ENCODE results near the gene SMAD9. TPM values are rescaled to one million over a fixed set of nuclear protein-coding genes. Genes with fewer than 3 reads are reported as not detected.

The SMAD9 gene
- total RNA-seq, 1 donor from 2014 or later = 4.2 TPM

DNA sequence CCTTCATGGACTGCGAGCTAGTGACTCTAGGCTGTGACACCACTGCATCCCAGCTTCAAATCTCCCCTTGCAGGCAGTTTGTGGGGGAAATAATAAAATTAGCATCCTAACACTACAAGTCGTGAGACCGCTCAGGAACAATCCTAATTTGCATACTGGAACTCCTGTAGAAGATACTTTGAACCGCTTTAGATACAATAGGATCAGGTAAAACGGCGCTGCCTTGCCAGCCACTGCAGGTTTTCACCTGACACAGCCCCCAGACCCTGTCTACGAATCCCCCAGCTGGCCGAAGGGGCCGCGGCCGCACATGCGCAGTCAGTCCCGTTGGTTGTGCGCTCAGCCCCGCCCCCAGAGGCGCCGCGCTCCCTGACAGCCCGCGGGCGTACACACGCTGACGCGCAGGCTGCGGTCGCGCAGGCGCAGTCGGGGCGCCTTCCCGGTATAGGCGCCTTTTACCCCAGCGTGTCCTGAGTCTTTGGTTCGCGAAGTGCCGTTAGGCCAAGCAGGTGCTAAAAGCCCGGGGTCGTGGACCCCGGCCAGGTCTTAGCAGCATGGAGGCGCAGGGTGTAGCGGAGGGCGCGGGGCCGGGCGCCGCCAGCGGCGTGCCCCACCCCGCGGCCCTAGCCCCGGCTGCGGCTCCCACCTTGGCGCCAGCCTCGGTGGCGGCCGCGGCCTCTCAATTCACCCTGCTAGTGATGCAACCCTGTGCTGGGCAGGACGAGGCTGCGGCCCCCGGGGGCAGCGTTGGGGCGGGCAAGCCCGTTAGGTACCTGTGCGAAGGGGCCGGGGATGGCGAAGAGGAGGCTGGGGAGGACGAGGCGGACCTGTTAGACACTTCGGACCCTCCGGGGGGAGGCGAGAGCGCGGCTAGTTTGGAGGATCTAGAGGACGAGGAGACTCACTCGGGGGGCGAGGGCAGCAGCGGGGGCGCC lies 101.0 kb downstream of the SMAD9 start, which contains the start of gene RFXAP:
Gene RFXAP, plus strand, starts transcription at position 419 of the 935 bp plus-strand sequence. Its CDS starts 136 bp downstream, at position 555.
- intact Hi-C loops (cut with micrococcal nuclease) = no loop called here
- H3K4me3 ChIP-seq = peak within 1 kb of the TSS; percentile 93
- H3K27ac ChIP-seq (replicated peaks) = peak within 1 kb of the TSS; percentile 84
- TF ChIP-seq, protein P1, sequence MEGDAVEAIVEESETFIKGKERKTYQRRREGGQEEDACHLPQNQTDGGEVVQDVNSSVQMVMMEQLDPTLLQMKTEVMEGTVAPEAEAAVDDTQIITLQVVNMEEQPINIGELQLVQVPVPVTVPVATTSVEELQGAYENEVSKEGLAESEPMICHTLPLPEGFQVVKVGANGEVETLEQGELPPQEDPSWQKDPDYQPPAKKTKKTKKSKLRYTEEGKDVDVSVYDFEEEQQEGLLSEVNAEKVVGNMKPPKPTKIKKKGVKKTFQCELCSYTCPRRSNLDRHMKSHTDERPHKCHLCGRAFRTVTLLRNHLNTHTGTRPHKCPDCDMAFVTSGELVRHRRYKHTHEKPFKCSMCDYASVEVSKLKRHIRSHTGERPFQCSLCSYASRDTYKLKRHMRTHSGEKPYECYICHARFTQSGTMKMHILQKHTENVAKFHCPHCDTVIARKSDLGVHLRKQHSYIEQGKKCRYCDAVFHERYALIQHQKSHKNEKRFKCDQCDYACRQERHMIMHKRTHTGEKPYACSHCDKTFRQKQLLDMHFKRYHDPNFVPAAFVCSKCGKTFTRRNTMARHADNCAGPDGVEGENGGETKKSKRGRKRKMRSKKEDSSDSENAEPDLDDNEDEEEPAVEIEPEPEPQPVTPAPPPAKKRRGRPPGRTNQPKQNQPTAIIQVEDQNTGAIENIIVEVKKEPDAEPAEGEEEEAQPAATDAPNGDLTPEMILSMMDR (IDR thresholded peaks at IDR 0.05; ENCODE audit: borderline replicate concordance) = peak; percentile 34
- H3K36me3 ChIP-seq = no peaks in the 10 kb centered on the region
- peak; percentile 90 for DNase-seq
- no peaks in the 10 kb centered on the region for H3K9me3 ChIP-seq (replicated peaks)
- peaks cover 53% of the 10 kb centered on the region for H3K4me1 ChIP-seq
- no peaks in the 10 kb centered on the region for H3K27me3 ChIP-seq (ENCODE audit: low read depth)

DNA sequence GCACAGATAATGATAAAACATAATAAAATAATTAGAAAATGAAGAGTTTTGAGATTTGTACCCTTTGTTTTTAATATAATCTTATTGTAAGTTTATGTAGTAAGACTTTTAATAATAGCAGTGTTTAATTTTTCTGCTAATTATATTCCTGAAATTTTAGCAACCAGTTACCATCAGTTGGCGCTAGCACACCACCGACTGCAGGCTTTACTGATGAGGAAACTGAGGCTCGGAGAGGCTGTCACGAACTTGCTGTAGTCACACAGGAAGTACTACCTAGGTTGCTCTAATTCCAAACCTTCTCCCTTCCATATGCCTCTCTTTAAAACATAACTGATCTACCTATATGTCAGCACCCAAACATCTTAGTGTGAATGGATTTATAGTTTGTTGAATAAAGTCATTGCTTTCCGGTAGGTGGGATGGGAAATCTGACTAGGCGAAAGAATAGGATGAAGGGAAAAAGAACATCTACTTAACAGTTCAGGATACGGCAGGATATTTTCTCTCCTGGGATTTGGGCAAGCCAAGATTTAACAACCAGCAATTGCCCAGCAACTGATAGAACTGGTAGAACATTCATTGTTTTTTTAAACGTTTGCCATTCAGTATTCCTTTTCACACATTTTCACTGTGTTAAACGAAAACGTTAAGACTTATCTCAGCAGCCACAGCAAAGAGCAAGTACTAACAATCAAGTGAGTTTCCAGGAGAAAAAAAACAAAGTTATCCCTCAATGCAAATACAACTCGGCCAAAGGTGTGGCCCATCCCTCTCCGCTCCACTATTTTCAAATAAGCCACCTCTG lies 101.8 kb downstream of the SMAD9 start:
- TF ChIP-seq, protein P1 (IDR thresholded peaks at IDR 0.05; ENCODE audit: borderline replicate concordance) = no peak
- intact Hi-C loops (cut with micrococcal nuclease) = no loop called here
- no peak for DNase-seq
- H3K27me3 ChIP-seq (ENCODE audit: low read depth) = no peaks in the 10 kb centered on the region
- H3K4me3 ChIP-seq = peak overlapping the region; percentile 93
- no peaks in the 10 kb centered on the region for H3K9me3 ChIP-seq (replicated peaks)
- H3K4me1 ChIP-seq = peaks cover 46% of the 10 kb centered on the region
- peak overlapping the region; percentile 84 for H3K27ac ChIP-seq (replicated peaks)
- no peaks in the 10 kb centered on the region for H3K36me3 ChIP-seq

GRCh38 chr13:36815062-36815461 lies 105.0 kb downstream of the SMAD9 start:
- TF ChIP-seq, protein P1 (IDR thresholded peaks at IDR 0.05; ENCODE audit: borderline replicate concordance) = peak; percentile 13
- Histone ChIP-seq H3K36me3 (no peaks in the 10 kb centered on the region), H3K4me3 (no peak overlapping the region), H3K4me1 (peaks cover 20% of the 10 kb centered on the region), H3K9me3 (replicated peaks) (no peaks in the 10 kb centered on the region), H3K27ac (replicated peaks) (no peak overlapping the region), H3K27me3 (ENCODE audit: low read depth) (no peaks in the 10 kb centered on the region)
- DNase-seq = no peak
- intact Hi-C loops (cut with micrococcal nuclease) = no loop called here

DNA sequence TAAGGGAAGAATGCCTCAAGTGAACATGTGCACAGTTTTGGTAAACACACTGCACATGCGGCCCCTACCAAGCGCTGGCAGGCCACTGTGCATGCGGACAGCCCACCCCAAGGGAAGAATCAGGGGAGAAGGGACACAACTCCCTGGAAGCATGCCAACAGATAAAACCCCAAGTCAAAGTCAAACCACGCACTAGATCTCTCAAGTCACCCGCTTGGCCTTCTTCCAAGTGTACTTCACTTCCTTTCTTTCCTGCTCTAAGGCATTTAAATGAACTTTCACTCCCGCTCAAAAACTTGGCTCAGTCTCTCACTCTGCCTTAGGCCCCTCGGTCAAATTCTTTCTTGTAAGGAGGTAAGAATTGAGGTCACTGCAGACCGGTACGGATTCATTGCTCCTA lies 105.6 kb downstream of the SMAD9 start:
- intact Hi-C loops (cut with micrococcal nuclease) = no loop called here
- Histone ChIP-seq H3K4me1 (peaks cover 14% of the 10 kb centered on the region), H3K9me3 (replicated peaks) (no peaks in the 10 kb centered on the region), H3K27ac (replicated peaks) (no peak overlapping the region), H3K4me3 (no peak overlapping the region), H3K27me3 (ENCODE audit: low read depth) (no peaks in the 10 kb centered on the region), H3K36me3 (no peaks in the 10 kb centered on the region)
- DNase-seq = no peak
- TF ChIP-seq, protein P1 (IDR thresholded peaks at IDR 0.05; ENCODE audit: borderline replicate concordance) = no peak

- intact Hi-C loops (cut with micrococcal nuclease) = no loop called here
- Histone ChIP-seq H3K4me3 (no peak overlapping the region), H3K27me3 (ENCODE audit: low read depth) (no peaks in the 10 kb centered on the region), H3K27ac (replicated peaks) (no peak overlapping the region), H3K4me1 (peaks cover 2% of the 10 kb centered on the region), H3K36me3 (no peaks in the 10 kb centered on the region), H3K9me3 (replicated peaks) (no peaks in the 10 kb centered on the region)
- TF ChIP-seq, protein P1 (IDR thresholded peaks at IDR 0.05; ENCODE audit: borderline replicate concordance) = no peak
- DNase-seq = no peak
Observed at GRCh38 chr13:36813225-36813624, 106.8 kb downstream of the SMAD9 start.

Measured in left ventricle myocardium inferior (tissue), 1 donor.